Motor neuron (in vitro differentiated cells): ENCODE data around the gene MVK. TPM values are rescaled to one million over a fixed set of nuclear protein-coding genes. Genes with fewer than 3 reads are reported as not detected.
A peak's percentile ranks its signal among the peaks of the same experiment; 100 is the strongest.

Experiments used
- ATAC-seq, 8 experiments: fragments of 200-7000 bp; cut with Tn5 transposase; replicated peaks in 6 of 8; 2 replicates each; pipeline ENCODE4 v1.8.0; 2021; ENCODE audit warnings: mild to moderate bottlenecking in 8 of 8, moderate library complexity in 8 of 8
- H3K27ac ChIP-seq, 2 donors: fragments of 250-450 bp; sonication (Bioruptor Pico); 2 replicates each; pipeline ENCODE4 v1.9.0; 2021; ENCODE audit warnings: antibody characterized with exemption in 2 of 2, mild to moderate bottlenecking in 2 of 2, moderate library complexity in 1 of 2
- H3K4me1 ChIP-seq, 2 donors: fragments of 250-450 bp; sonication (Bioruptor Pico); replicated peaks in 1 of 2; 2 replicates each; pipeline ENCODE4 v1.6.1; 2021; ENCODE audit warnings: antibody characterized with exemption in 2 of 2, mild to moderate bottlenecking in 2 of 2, moderate library complexity in 1 of 2
- H3K4me3 ChIP-seq, 5 donors: fragments of 250-450 bp; sonication (Bioruptor Pico); 2 replicates each; pipeline ENCODE4 v1.9.0; 2021; ENCODE audit warnings: antibody characterized with exemption in 5 of 5, mild to moderate bottlenecking in 5 of 5, moderate library complexity in 4 of 5
- WGBS, 10 experiments: fragments of 450-650 bp; shearing (Covaris generic); methylation state at CpG; one replicate each; pipeline ENCODE4 v1.0.0; 2022; 5-methylcytosine and 5-hydroxymethylcytosine counted together
- in situ Hi-C, 9 experiments: fragments of 400-800 bp; cut with MboI; loops; one replicate each; pipeline ENCODE4 v1.15.0; 2021; ENCODE audit warnings: low sequenced_read_pairs in 9 of 9, low pct_unique_long_range_greater_than_20kb in 2 of 9; ENCODE audit not compliant: unreplicated experiment in 9 of 9
- total RNA-seq, 8 experiments: library from RNA; unstranded; fragments of 300-600 nt; gene quantifications; 2 replicates each; pipeline versions ENCODE4 v1.2.3 to v1.2.4, GENCODE V29; 2022

Gene MVK
- total RNA-seq, 8 experiments from 2014 or later: 8.6 to 27.8 (median 20.8) TPM

DNA sequence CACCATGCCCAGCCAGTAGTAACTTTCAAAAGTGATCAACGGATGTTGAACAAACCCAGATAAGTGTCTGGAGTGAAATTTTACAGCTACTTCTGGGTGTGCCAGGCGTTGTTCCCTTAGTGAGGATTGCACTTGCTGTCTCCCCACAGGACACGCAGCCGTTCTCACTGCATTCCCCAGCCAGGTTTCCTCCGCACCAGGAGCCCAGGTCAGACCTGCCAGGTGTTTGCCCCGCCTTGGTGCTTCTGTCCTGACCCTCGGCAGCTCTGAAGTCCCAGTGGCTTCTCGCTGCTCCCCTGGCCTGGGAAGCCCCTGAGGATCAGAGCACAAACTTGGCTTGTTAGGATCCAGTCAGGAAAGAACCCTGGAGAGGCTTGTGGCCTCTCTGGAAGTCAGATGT lies 36.5 kb upstream of the MVK start:
- H3K27ac ChIP-seq: no peak overlapping the region
- 83 to 100% (median 100%) methylated on average over 2 to 4 of the region's 8 CpGs; no CpG with 5 or more reads in 5 of the 10 experiments for WGBS, 10 experiments
- no peak for ATAC-seq
- H3K4me3 ChIP-seq: no peak overlapping the region
- H3K4me1 ChIP-seq: no peaks in the 10 kb centered on the region
- in situ Hi-C loops: no loop called here

DNA sequence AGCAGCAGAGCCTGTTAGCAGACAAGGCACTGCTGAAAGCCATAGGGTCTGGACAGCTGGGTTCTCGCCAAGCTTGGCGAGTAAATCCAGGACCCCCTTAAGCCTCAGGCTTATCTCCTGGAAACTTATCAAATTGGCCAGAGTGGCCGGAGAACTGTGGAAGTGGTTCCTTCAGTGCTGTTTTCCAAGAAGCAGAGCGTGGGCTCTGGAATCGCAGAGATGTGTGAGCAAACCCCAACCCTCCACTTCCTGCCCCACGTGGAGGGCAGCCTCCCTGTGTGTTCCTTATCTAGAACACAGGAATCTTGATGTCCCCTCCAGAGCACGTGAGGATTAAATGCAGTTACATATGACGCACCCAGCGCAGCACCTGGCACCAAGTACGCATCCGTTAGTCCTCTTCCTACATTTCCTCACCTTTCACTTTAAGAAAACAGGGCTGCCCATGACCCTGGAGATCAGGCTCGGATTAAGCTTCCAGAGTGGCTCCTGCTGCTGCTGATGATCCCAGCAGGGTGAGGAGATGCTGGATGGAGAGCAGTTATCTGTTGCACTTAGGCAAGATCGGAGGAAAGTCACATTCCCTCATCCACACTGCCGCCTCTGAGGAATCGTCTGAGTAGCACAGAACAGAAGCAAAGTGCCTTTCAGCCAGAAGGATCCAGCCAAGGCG lies 35.3 kb upstream of the MVK start:
- no peak for ATAC-seq
- Histone ChIP-seq H3K4me1 (no peaks in the 10 kb centered on the region), H3K4me3 (no peak overlapping the region), H3K27ac (no peak overlapping the region)
- in situ Hi-C loops: no loop called here
- WGBS, 10 experiments: 79 to 100% (median 84%) methylated on average over 1 to 13 of the region's 16 CpGs; no CpG with 5 or more reads in 2 of the 10 experiments

DNA sequence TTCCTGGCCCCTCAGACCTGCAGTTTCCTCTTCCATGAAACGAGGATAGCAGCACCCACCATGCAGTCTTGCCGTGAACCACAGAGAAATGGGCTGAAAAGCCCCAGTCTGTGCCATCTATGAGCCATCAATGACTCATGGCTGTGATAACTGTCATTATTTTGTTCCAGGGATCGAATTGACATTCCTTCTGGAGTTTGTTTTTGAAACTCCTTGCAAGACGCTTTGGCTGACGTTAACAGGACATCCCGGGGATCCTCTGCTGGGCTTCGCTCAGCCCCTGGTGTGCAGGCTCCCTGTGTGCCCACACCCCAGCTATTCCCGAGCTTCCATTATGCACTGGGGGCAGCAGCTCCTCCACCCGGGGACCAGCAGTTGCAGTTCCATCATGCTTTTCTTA lies 34.1 kb upstream of the MVK start:
- Histone ChIP-seq H3K4me1 (no peaks in the 10 kb centered on the region), H3K4me3 (no peak overlapping the region), H3K27ac (no peak overlapping the region)
- in situ Hi-C loops: no loop called here
- 30 to 80% (median 54%) methylated on average over 1 to 4 of the region's 9 CpGs; no CpG with 5 or more reads in 4 of the 10 experiments for WGBS, 10 experiments
- no peak for ATAC-seq

- 33 to 100% (median 80%) methylated on average over 1 to 4 of the region's 16 CpGs; no CpG with 5 or more reads in 3 of the 10 experiments for WGBS, 10 experiments
- Histone ChIP-seq H3K27ac (no peak overlapping the region), H3K4me1 (no peaks in the 10 kb centered on the region), H3K4me3 (no peak overlapping the region)
- in situ Hi-C loops: no loop called here
- peak in 1 of 8 experiments; percentile 15 for ATAC-seq
Measured at GRCh38 chr12:109540526-109541412, 32.8 kb upstream of the MVK start.

- peak in 3 of 8 experiments; percentile 24 to 79 (median 61) for ATAC-seq
- Histone ChIP-seq H3K4me1 (no peaks in the 10 kb centered on the region), H3K4me3 (no peak overlapping the region), H3K27ac (no peak overlapping the region)
- WGBS, 10 experiments: 0 to 92% (median 80%) methylated on average over 1 to 4 of the region's 4 CpGs; no CpG with 5 or more reads in 1 of the 10 experiments
- in situ Hi-C loops: no loop called here
Measured at GRCh38 chr12:109541413-109541726, 32.2 kb upstream of the MVK start.

- WGBS, 10 experiments: 29 to 60% (median 39%) methylated on average over 1 to 2 of the region's 2 CpGs; no CpG with 5 or more reads in 6 of the 10 experiments
- in situ Hi-C loops: no loop called here
- no peak overlapping the region for H3K27ac ChIP-seq
- ATAC-seq: peak in 1 of 8 experiments; percentile 8
- no peak overlapping the region for H3K4me3 ChIP-seq
- no peaks in the 10 kb centered on the region for H3K4me1 ChIP-seq
Measured at GRCh38 chr12:109542014-109542413, 31.6 kb upstream of the MVK start.

- WGBS, 10 experiments: 43 to 100% (median 100%) methylated on average over 1 to 4 of the region's 6 CpGs; no CpG with 5 or more reads in 3 of the 10 experiments
- Histone ChIP-seq H3K27ac (no peak overlapping the region), H3K4me3 (no peak overlapping the region), H3K4me1 (no peaks in the 10 kb centered on the region)
- no peak for ATAC-seq
- in situ Hi-C loops: no loop called here
Measured at GRCh38 chr12:109542876-109543275, 30.7 kb upstream of the MVK start.

GRCh38 chr12:109544955-109545531 lies 28.6 kb upstream of the MVK start:
- ATAC-seq: peak in 4 of 8 experiments; percentile 23 to 82 (median 54)
- Histone ChIP-seq H3K4me1 (peaks cover 0 to 5% of the 10 kb centered on the region in 2 donors), H3K4me3 (no peak overlapping the region), H3K27ac (no peak overlapping the region)
- in situ Hi-C loops: no loop called here
- WGBS, 10 experiments: 60 to 80% methylated on average over 1 of the region's 7 CpGs; no CpG with 5 or more reads in 8 of the 10 experiments

GRCh38 chr12:109545826-109546225 lies 27.8 kb upstream of the MVK start:
- in situ Hi-C loops: no loop called here
- 67 to 100% (median 94%) methylated on average over 1 to 5 of the region's 5 CpGs; no CpG with 5 or more reads in 6 of the 10 experiments for WGBS, 10 experiments
- no peak for ATAC-seq

DNA sequence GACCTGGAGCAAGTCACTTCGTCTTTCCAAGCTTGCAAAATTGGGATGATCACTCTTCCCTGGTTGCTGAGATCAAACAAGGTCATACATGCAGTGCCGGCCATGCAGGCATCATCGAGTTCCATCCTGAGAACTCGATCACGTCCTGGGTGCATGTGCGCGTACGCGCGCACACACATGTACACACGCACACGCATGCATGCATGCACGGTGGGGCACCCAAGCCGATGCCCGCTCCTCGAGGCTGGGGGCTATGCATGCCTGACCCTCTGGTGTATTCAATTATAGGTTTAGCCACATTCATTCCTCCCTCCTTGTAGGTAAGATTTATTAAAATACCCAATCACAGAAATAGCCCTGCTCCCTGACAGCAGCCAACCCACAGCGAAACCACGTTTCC lies 26.3 kb upstream of the MVK start:
- no peak for ATAC-seq
- H3K4me1 ChIP-seq: peaks cover 0 to 9% of the 10 kb centered on the region in 2 donors
- no peak overlapping the region for H3K27ac ChIP-seq
- H3K4me3 ChIP-seq: no peak overlapping the region
- WGBS, 10 experiments: 74 to 100% (median 93%) methylated on average over 2 to 15 of the region's 18 CpGs; no CpG with 5 or more reads in 5 of the 10 experiments
- in situ Hi-C loops: no loop called here

More at GRCh38 chr12:109545826-109546225, 27.8 kb upstream of the MVK start:
- peaks cover 0 to 9% of the 10 kb centered on the region in 2 donors for H3K4me1 ChIP-seq
- H3K27ac ChIP-seq: no peak overlapping the region
- H3K4me3 ChIP-seq: no peak overlapping the region

GRCh38 chr12:109548258-109548657 lies 25.3 kb upstream of the MVK start:
- no peak for ATAC-seq
- in situ Hi-C loops: no loop called here

DNA sequence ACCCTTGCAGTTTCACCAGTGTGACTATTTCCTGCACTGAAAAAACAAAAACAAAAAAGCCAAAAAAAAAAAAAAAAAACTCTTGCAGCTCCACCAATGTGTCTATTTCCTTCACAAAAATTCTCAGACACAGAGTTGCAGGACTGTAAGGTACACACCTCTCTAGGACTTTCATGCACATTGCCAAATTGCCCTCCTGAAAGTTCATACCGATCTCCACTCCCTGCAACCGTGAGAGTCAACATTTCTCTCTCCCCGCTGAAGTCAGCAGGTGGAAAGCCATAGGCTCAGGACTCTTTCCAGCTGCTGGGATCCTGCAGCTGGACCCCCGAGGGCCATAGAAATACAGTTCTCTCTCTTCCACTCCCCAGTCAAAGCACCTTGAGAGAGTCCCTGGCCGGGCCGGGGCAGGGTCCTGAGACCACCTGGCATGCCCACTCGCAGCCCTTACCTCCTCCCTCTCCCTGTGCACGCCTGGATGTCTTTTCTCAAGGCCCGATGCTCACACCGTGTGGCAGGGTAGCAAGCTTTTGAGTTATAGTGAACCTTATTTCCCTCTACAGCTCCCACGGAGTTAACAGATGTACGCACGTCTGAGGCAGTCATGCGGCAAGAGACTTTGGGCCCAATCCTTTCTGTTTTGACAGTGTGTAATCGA lies 23.9 kb upstream of the MVK start:
- in situ Hi-C loops: no loop called here
- peaks cover 0 to 19% of the 10 kb centered on the region in 2 donors for H3K4me1 ChIP-seq
- WGBS, 10 experiments: 0 to 63% (median 32%) methylated on average over 1 to 14 of the region's 15 CpGs
- no peak overlapping the region for H3K27ac ChIP-seq
- H3K4me3 ChIP-seq: no peak overlapping the region
- ATAC-seq: peak in 4 of 8 experiments; percentile 20 to 48 (median 43)

More at GRCh38 chr12:109548258-109548657, 25.3 kb upstream of the MVK start:
- Histone ChIP-seq H3K4me1 (peaks cover 0 to 13% of the 10 kb centered on the region in 2 donors), H3K4me3 (no peak overlapping the region), H3K27ac (no peak overlapping the region)
- WGBS, 10 experiments: 50 to 100% (median 88%) methylated on average over 1 to 3 of the region's 4 CpGs; no CpG with 5 or more reads in 3 of the 10 experiments
